Hepatocyte (in vitro differentiated cells): ENCODE data around the gene LIN52. TPM values are rescaled to one million over a fixed set of nuclear protein-coding genes. Genes with fewer than 3 reads are reported as not detected.

Experiments used
- DNase-seq: peaks from one replicate; pipeline ENCODE4 v3.0.0-alpha.2; 2016; ENCODE audit warnings: low spot score
- H2AFZ ChIP-seq: fragments of 200-600 bp; sonication (generic); 2 replicates; pipeline ENCODE4 v1.6.0; 2016; ENCODE audit warnings: antibody characterized with exemption, mild to moderate bottlenecking
- H3K27ac ChIP-seq: fragments of 200-600 bp; sonication (generic); 2 replicates; pipeline ENCODE4 v1.5.1; 2016; ENCODE audit warnings: mild to moderate bottlenecking
- H3K27me3 ChIP-seq: fragments of 200-600 bp; sonication (generic); 2 replicates; pipeline ENCODE4 v1.6.1; 2016
- H3K36me3 ChIP-seq: fragments of 200-600 bp; sonication (generic); replicated peaks from 2 replicates; pipeline ENCODE4 v1.5.1; 2016; ENCODE audit warnings: low read depth; ENCODE audit not compliant: insufficient read depth
- H3K4me1 ChIP-seq: fragments of 200-600 bp; sonication (generic); 2 replicates; pipeline ENCODE4 v1.5.1; 2016; ENCODE audit warnings: mild to moderate bottlenecking, moderate library complexity; ENCODE audit not compliant: insufficient read depth
- H3K4me2 ChIP-seq: fragments of 200-600 bp; sonication (generic); 2 replicates; pipeline ENCODE4 v1.6.0; 2016
- H3K4me3 ChIP-seq: fragments of 200-600 bp; sonication (generic); 2 replicates; pipeline ENCODE4 v1.5.1; 2016; ENCODE audit warnings: mild to moderate bottlenecking
- H3K79me2 ChIP-seq: fragments of 200-600 bp; sonication (generic); 2 replicates; pipeline ENCODE4 v1.6.0; 2017; ENCODE audit warnings: mild to moderate bottlenecking
- H3K9me2 ChIP-seq: fragments of 200-600 bp; sonication (generic); replicated peaks from 2 replicates; pipeline ENCODE4 v1.6.0; 2017; ENCODE audit warnings: mild to moderate bottlenecking; ENCODE audit not compliant: insufficient read depth
- H3K9me3 ChIP-seq: fragments of 200-600 bp; sonication (generic); 2 replicates; pipeline ENCODE4 v1.5.1; 2016; ENCODE audit warnings: low read depth, mild to moderate bottlenecking
- H4K20me1 ChIP-seq: fragments of 200-600 bp; sonication (generic); 2 replicates; pipeline ENCODE4 v1.6.0; 2016; ENCODE audit warnings: mild to moderate bottlenecking; ENCODE audit not compliant: insufficient read depth, poor library complexity, severe bottlenecking
- EZH2 ChIP-seq: fragments of 200-600 bp; sonication (generic); IDR thresholded peaks from 2 replicates; pipeline ENCODE4 v1.6.1; 2016; ENCODE audit warnings: antibody characterized with exemption, mild to moderate bottlenecking, borderline replicate concordance
- EZH2phosphoT487 ChIP-seq: fragments of 200-600 bp; sonication (generic); IDR thresholded peaks from one replicate; pipeline ENCODE4 v1.6.1; 2018; ENCODE audit warnings: antibody characterized with exemption, mild to moderate bottlenecking, low read depth, moderate library complexity; ENCODE audit not compliant: unreplicated experiment, severe bottlenecking
- WGBS: methylation state at CpG from one replicate; pipeline ENCODE4 v1.1.6; 2016; ENCODE audit warnings: low lambda C conversion rate; ENCODE audit errors: missing lambda C conversion rate; 5-methylcytosine and 5-hydroxymethylcytosine counted together
- polyA plus RNA-seq: library from polyadenylated mRNA; unstranded; fragments of >200 nt; fragmentation: Nextera tagmentation; extraction: Ambion mirVana; gene quantifications from 2 replicates; pipeline ENCODE4 v1.2.1, GENCODE V29; 2016
- total RNA-seq: library from RNA; depleted of rRNA; stranded (reverse); fragments of >200 nt; gene quantifications from 2 replicates; pipeline ENCODE4 v1.2.3, GENCODE V29; 2014
- TF ChIP-seq, protein P1 (sequence below): fragments of 200-600 bp; sonication (generic); IDR thresholded peaks from 2 replicates; pipeline ENCODE4 v1.5.1; 2016; ENCODE audit warnings: antibody characterized with exemption, mild to moderate bottlenecking; ENCODE audit not compliant: poor library complexity

The LIN52 gene
- total and polyA plus RNA-seq, 2 experiments from 2014 or later, result 13.5 to 14.4 TPM

DNA sequence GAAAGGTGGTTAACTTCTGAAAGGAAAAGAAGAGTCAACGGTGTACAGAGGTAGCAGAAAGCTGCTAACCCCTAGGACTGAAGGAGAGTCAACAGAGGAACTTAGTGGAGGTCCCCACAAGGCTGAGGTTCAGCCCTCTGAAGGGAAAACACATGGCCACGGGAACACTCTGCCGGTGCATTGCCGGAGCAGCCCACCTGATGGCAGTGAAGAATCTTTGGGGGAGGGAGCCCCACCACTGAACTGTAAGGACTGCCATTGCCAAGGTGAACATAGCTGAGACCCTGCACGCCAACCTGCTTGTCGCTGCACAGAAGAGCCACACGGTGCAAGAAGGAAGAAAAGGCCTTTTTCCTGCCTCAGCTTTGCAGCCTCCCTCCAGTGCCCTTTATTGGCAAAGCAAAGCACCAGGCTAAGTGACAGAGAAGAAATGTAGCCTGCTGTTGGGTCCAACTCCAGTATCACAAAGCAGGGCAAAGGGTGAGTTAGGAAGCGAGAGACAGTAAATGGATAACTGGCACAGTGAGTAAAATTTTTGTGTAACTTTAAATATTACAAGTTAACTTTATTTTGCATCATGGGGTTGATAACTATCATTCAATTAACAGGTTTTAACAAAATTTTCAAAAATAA lies 76.9 kb downstream of the LIN52 start:
- no peak overlapping the region for H3K27ac ChIP-seq
- 87% methylated on average over 8 of the region's 8 CpGs for WGBS

DNA sequence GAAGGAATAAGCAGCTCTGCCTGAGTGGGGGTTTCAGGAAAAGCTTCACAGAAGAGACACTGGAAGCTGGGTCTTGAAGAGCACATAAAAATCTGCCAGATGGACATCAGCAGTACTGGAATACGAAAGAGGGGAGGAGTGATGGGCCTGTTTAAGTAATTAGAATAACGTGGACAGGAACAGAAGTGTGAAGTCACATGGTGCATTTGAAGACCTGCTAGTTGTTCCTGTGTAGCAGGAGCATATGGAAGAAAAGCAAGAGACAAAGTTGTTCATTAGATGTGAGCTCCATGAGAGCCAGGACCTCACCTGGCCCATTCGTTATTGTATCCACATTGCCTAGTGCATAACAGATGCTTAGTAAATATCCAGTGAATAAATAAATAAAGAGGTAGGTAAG lies 85.2 kb downstream of the LIN52 start:
- Histone ChIP-seq H3K4me3 (no peak overlapping the region), H3K36me3 (no peaks in the 10 kb centered on the region), H3K4me1 (no peaks in the 10 kb centered on the region), H3K27me3 (no peaks in the 10 kb centered on the region), H2AFZ (no peak overlapping the region), H3K9me2 (no peaks in the 10 kb centered on the region), H3K27ac (no peak overlapping the region), H4K20me1 (no peaks in the 10 kb centered on the region), H3K4me2 (no peak overlapping the region), H3K79me2 (no peaks in the 10 kb centered on the region), H3K9me3 (no peaks in the 10 kb centered on the region)
- TF ChIP-seq EZH2phosphoT487 (no peak), EZH2 (no peak)
- TF ChIP-seq, protein P1, sequence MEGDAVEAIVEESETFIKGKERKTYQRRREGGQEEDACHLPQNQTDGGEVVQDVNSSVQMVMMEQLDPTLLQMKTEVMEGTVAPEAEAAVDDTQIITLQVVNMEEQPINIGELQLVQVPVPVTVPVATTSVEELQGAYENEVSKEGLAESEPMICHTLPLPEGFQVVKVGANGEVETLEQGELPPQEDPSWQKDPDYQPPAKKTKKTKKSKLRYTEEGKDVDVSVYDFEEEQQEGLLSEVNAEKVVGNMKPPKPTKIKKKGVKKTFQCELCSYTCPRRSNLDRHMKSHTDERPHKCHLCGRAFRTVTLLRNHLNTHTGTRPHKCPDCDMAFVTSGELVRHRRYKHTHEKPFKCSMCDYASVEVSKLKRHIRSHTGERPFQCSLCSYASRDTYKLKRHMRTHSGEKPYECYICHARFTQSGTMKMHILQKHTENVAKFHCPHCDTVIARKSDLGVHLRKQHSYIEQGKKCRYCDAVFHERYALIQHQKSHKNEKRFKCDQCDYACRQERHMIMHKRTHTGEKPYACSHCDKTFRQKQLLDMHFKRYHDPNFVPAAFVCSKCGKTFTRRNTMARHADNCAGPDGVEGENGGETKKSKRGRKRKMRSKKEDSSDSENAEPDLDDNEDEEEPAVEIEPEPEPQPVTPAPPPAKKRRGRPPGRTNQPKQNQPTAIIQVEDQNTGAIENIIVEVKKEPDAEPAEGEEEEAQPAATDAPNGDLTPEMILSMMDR, result no peak
- WGBS, result 91% methylated on average over 3 of the region's 3 CpGs
- DNase-seq, result no peak

More for the DNA sequence above, 76.9 kb downstream of the LIN52 start:
- no peak overlapping the region for H3K4me2 ChIP-seq
- no peaks in the 10 kb centered on the region for H3K27me3 ChIP-seq
- H3K36me3 ChIP-seq, result no peaks in the 10 kb centered on the region
- no peak overlapping the region for H2AFZ ChIP-seq
- H3K4me3 ChIP-seq, result no peak overlapping the region
- no peaks in the 10 kb centered on the region for H3K79me2 ChIP-seq
- H3K4me1 ChIP-seq, result no peaks in the 10 kb centered on the region
- DNase-seq, result no peak
- no peaks in the 10 kb centered on the region for H3K9me3 ChIP-seq
- no peaks in the 10 kb centered on the region for H4K20me1 ChIP-seq
- H3K9me2 ChIP-seq, result no peaks in the 10 kb centered on the region
- TF ChIP-seq EZH2 (no peak), EZH2phosphoT487 (no peak)
- TF ChIP-seq, protein P1, result no peak

DNA sequence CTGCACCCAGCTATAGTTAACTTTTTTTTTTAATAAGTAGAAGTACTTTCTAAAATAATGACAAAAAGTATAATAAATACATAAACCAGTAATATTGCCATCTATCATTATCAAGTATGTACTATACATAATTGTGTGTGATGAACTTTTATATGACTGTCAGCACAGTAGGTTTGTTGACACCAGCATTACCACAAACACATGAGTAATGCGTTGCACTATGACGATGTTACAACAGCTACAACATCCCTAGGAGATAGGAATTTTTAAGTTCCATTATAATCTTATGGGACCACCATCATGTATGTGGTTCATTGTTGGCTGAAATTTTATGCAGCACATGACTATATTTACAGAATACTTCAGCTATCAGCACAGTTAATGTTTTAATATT lies 91.6 kb downstream of the LIN52 start:
- no peaks in the 10 kb centered on the region for H3K9me3 ChIP-seq
- TF ChIP-seq, protein P1, result no peak
- no peak for TF ChIP-seq EZH2
- TF ChIP-seq EZH2phosphoT487, result no peak
- 90% methylated on average over 2 of the region's 2 CpGs for WGBS

More for the DNA sequence above, 91.6 kb downstream of the LIN52 start:
- no peak overlapping the region for H2AFZ ChIP-seq
- no peak overlapping the region for H3K27ac ChIP-seq
- no peaks in the 10 kb centered on the region for H4K20me1 ChIP-seq
- H3K4me3 ChIP-seq, result no peak overlapping the region
- H3K36me3 ChIP-seq, result no peaks in the 10 kb centered on the region
- no peaks in the 10 kb centered on the region for H3K9me2 ChIP-seq
- no peaks in the 10 kb centered on the region for H3K4me1 ChIP-seq
- no peak for DNase-seq
- no peaks in the 10 kb centered on the region for H3K79me2 ChIP-seq
- no peak overlapping the region for H3K4me2 ChIP-seq
- H3K27me3 ChIP-seq, result no peaks in the 10 kb centered on the region
